A673 (cell line): ENCODE data around the gene CAMKK1. TPM values are rescaled to one million over a fixed set of nuclear protein-coding genes. Genes with fewer than 3 reads are reported as not detected.

Source experiments
- BruUV-seq: library from RNA; stranded (reverse); fragments of 400-500 nt; replicated peaks from 2 replicates; lab custom pipeline; 2021; lab: Mats Ljungman, UMichigan
- CTCF ChIA-PET: fragments of 300-600 bp; sonication (Branson Sonifier 250); formaldehyde crosslinking; loops from one replicate; lab custom pipeline; 2022; ENCODE audit warnings: antibody characterized with exemption; lab: Charles Lee
- POLR2A ChIA-PET: fragments of 300-600 bp; sonication (Branson Sonifier 250); formaldehyde crosslinking; loops from one replicate; lab custom pipeline; 2022; ENCODE audit warnings: antibody characterized with exemption; ENCODE audit not compliant: low non-redundant PET; lab: Charles Lee
- DNase-seq: peaks from one replicate; pipeline ENCODE4 v3.0.0-alpha.2; 2015; ENCODE audit warnings: low spot score
- H3K27ac ChIP-seq: fragments of 200-600 bp; sonication (generic); 2 replicates; pipeline ENCODE4 v1.5.1; 2016; ENCODE audit warnings: mixed run types, low read depth, mild to moderate bottlenecking, mixed read lengths, antibody characterized with exemption, low read length; ENCODE audit not compliant: poor library complexity, severe bottlenecking
- H3K27me3 ChIP-seq: fragments of 200-600 bp; sonication (generic); replicated peaks from 2 replicates; pipeline ENCODE4 v1.6.1; 2017; ENCODE audit warnings: mixed run types, low read depth, mild to moderate bottlenecking, mixed read lengths, antibody characterized with exemption, low read length; ENCODE audit not compliant: insufficient read depth, poor library complexity
- H3K36me3 ChIP-seq: fragments of 200-600 bp; sonication (generic); 2 replicates; pipeline ENCODE4 v1.6.1; 2016; ENCODE audit warnings: mixed run types, mild to moderate bottlenecking, mixed read lengths, antibody characterized with exemption, low read length; ENCODE audit not compliant: insufficient read depth, poor library complexity, severe bottlenecking
- H3K4me1 ChIP-seq: fragments of 200-600 bp; sonication (generic); 2 replicates; pipeline ENCODE4 v1.6.1; 2017; ENCODE audit warnings: mixed run types, mild to moderate bottlenecking, mixed read lengths, antibody characterized with exemption, low read length; ENCODE audit not compliant: insufficient read depth, poor library complexity, severe bottlenecking
- H3K4me3 ChIP-seq: fragments of 200-600 bp; sonication (generic); 2 replicates; pipeline ENCODE4 v1.5.1; 2016; ENCODE audit warnings: low read depth, mixed run types, mild to moderate bottlenecking, mixed read lengths, low read length; ENCODE audit not compliant: poor library complexity, severe bottlenecking
- H3K9me3 ChIP-seq: fragments of 200-600 bp; sonication (generic); 2 replicates; pipeline ENCODE4 v1.6.1; 2016; ENCODE audit warnings: mixed run types, low read depth, mild to moderate bottlenecking, mixed read lengths, antibody characterized with exemption, low read length; ENCODE audit not compliant: poor library complexity, severe bottlenecking
- CTCF ChIP-seq: fragments of 300-800, 200-600 bp; sonication (generic); conservative IDR thresholded peaks from 2 replicates; pipeline ENCODE4 v1.5.1; 2017; ENCODE audit warnings: low read depth, mild to moderate bottlenecking, antibody characterized with exemption, low read length, moderate library complexity, mixed read lengths
- EZH2 ChIP-seq: fragments of 200-600 bp; sonication (generic); IDR thresholded peaks from 2 replicates; pipeline ENCODE4 v1.6.1; 2017; ENCODE audit warnings: borderline replicate concordance, low read depth, mild to moderate bottlenecking, mixed read lengths, antibody characterized with exemption, low read length; ENCODE audit not compliant: poor library complexity, severe bottlenecking
- intact Hi-C: fragments of 100-400 bp; cut with micrococcal nuclease; formaldehyde crosslinking; loops from one replicate; pipeline ENCODE4 v1.10.0; 2022; ENCODE audit not compliant: unreplicated experiment
- total RNA-seq: library from RNA; stranded (reverse); gene quantifications from 2 replicates; pipeline ENCODE4 v1.2.3, GENCODE V29; 2021

Gene CAMKK1
- total RNA-seq, 1 experiment from 2014 or later, result 6.1 TPM

GRCh38 chr17:3852561-3852960 is 40.3 kb downstream of the CAMKK1 start:
- DNase-seq, result peak; percentile 32
- BruUV-seq, result no TSS peak
- H3K4me1 ChIP-seq, result no peaks in the 10 kb centered on the region
- ChIA-PET POLR2A (no interaction called here), CTCF (interaction anchor here (0.6 kb wide), 1 partner anchor 12 kb away, joined by 3 read pairs; no protein-coding TSS in a partner anchor)
- H3K27me3 ChIP-seq, result no peaks in the 10 kb centered on the region
- H3K9me3 ChIP-seq, result no peaks in the 10 kb centered on the region
- TF ChIP-seq CTCF (no peak), EZH2 (no peak)
- no peak overlapping the region for H3K27ac ChIP-seq
- intact Hi-C loops, result no loop called here
- H3K4me3 ChIP-seq, result no peak overlapping the region
- no peaks in the 10 kb centered on the region for H3K36me3 ChIP-seq

GRCh38 chr17:3851461-3852100 is 41.3 kb downstream of the CAMKK1 start:
- BruUV-seq, result no TSS peak
- ChIA-PET CTCF (interaction anchor here (0.6 kb wide), 1 partner anchor 15 kb away, joined by 7 read pairs; no protein-coding TSS in a partner anchor), POLR2A (no interaction called here)
- H3K36me3 ChIP-seq, result no peaks in the 10 kb centered on the region
- H3K27me3 ChIP-seq, result no peaks in the 10 kb centered on the region
- H3K4me1 ChIP-seq, result no peaks in the 10 kb centered on the region
- H3K9me3 ChIP-seq, result no peaks in the 10 kb centered on the region
- no peak overlapping the region for H3K4me3 ChIP-seq
- intact Hi-C loops, result no loop called here
- TF ChIP-seq EZH2, result no peak
- no peak for TF ChIP-seq CTCF
- H3K27ac ChIP-seq, result no peak overlapping the region
- no peak for DNase-seq

- no peaks in the 10 kb centered on the region for H3K4me1 ChIP-seq
- ChIA-PET POLR2A (no interaction called here), CTCF (no interaction called here)
- no peak overlapping the region for H3K4me3 ChIP-seq
- H3K27me3 ChIP-seq, result no peaks in the 10 kb centered on the region
- H3K9me3 ChIP-seq, result no peaks in the 10 kb centered on the region
- intact Hi-C loops, result no loop called here
- TF ChIP-seq EZH2, result no peak
- TF ChIP-seq CTCF, result no peak
- H3K27ac ChIP-seq, result no peak overlapping the region
- peaks cover 7% of the 10 kb centered on the region for H3K36me3 ChIP-seq
- DNase-seq, result no peak
- no TSS peak for BruUV-seq
These were observed 44.5 kb downstream of the CAMKK1 start for GRCh38 chr17:3848229-3848835.
